Measurements from ENCODE around the gene ASXL2.

GRCh38 chr2:25824216-25824615 lies 54.1 kb downstream of the ASXL2 start:
- TF ChIP-seq CTCF (IDR thresholded peaks at IDR 0.05) (no peak), POLR2A (IDR thresholded peaks at IDR 0.05) (no peak), POLR2AphosphoS5 (IDR thresholded peaks at IDR 0.05) (no peak)

Data from suprapubic skin (tissue), 4 donors.